BLaER1 treated with 17β-estradiol and CSF1 and Interleukin-3, amounts not matched to agents 10 nM and 100 nM (cell line): ENCODE data around the gene CASZ1.

Source experiments
- H3K27ac ChIP-seq, 11 experiments: shearing (Covaris generic); formaldehyde crosslinking; 2 replicates each; pipeline ENCODE4 v1.8.1; 2022
- H3K27me3 ChIP-seq, 11 experiments: shearing (Covaris generic); formaldehyde crosslinking; 2 replicates each; pipeline ENCODE4 v1.8.1; 2022
- H3K36me3 ChIP-seq, 11 experiments: shearing (Covaris generic); formaldehyde crosslinking; 2 replicates each; pipeline ENCODE4 v1.8.1; 2022
- H3K4me1 ChIP-seq, 10 experiments: shearing (Covaris generic); formaldehyde crosslinking; 2 replicates each; pipeline ENCODE4 v1.8.1; 2022
- H3K4me2 ChIP-seq, 11 experiments: shearing (Covaris generic); formaldehyde crosslinking; 2 replicates each; pipeline ENCODE4 v1.8.1; 2022
- H3K4me3 ChIP-seq, 10 experiments: shearing (Covaris generic); formaldehyde crosslinking; 2 replicates each; pipeline ENCODE4 v1.8.1; 2022
- H3K9ac ChIP-seq, 11 experiments: shearing (Covaris generic); formaldehyde crosslinking; 2 replicates each; pipeline ENCODE4 v1.8.1; 2022
- H3K9me3 ChIP-seq, 11 experiments: shearing (Covaris generic); formaldehyde crosslinking; replicated peaks in 1 of 11; 2 replicates each; pipeline ENCODE4 v1.8.1; 2022
- H4K20me1 ChIP-seq, 11 experiments: shearing (Covaris generic); formaldehyde crosslinking; 2 replicates each; pipeline ENCODE4 v1.8.1; 2022
- Cebpa-rat ChIP-seq, 11 experiments: shearing (Covaris generic); IDR thresholded peaks; 2 replicates each; pipeline ENCODE4 v1.8.1; 2022

CASZ1 gene

GRCh38 chr1:10716840-10717239 lies 79.6 kb downstream of the CASZ1 start:
- TF ChIP-seq Cebpa-rat (IDR thresholded peaks at IDR 0.05): no peak
- H3K4me2 ChIP-seq: peak overlapping the region in 10 of 11 experiments; percentile 9 to 73 (median 43); a peak in 14 of 22 replicates
- H3K9ac ChIP-seq: no peak overlapping the region
- H4K20me1 ChIP-seq: peaks cover 0 to 9% (median 0%) of the 10 kb centered on the region in 11 experiments; a peak in 2 of 22 replicates
- H3K27me3 ChIP-seq: no peaks in the 10 kb centered on the region; a peak in 1 of 22 replicates
- no peak overlapping the region for H3K27ac ChIP-seq
- H3K4me3 ChIP-seq: no peak overlapping the region
- no peaks in the 10 kb centered on the region for H3K36me3 ChIP-seq
- no peaks in the 10 kb centered on the region for H3K9me3 ChIP-seq
- H3K4me1 ChIP-seq: peaks cover 0 to 10% (median 7%) of the 10 kb centered on the region in 10 experiments; a peak in 15 of 20 replicates

- Histone ChIP-seq H3K9ac (no peak overlapping the region), H3K9me3 (no peaks in the 10 kb centered on the region), H3K4me3 (no peak overlapping the region), H3K4me1 (peaks cover 0 to 10% (median 7%) of the 10 kb centered on the region in 10 experiments; a peak in 15 of 20 replicates), H3K27me3 (no peaks in the 10 kb centered on the region; a peak in 1 of 22 replicates), H3K27ac (no peak overlapping the region), H4K20me1 (peaks cover 0 to 9% (median 0%) of the 10 kb centered on the region in 11 experiments; a peak in 2 of 22 replicates), H3K36me3 (no peaks in the 10 kb centered on the region), H3K4me2 (no peak overlapping the region)
- no peak for TF ChIP-seq Cebpa-rat (IDR thresholded peaks at IDR 0.05)
These were observed 81.9 kb downstream of the CASZ1 start for GRCh38 chr1:10714337-10715114.

GRCh38 chr1:10713614-10714013 lies 82.8 kb downstream of the CASZ1 start:
- Histone ChIP-seq H3K9ac (no peak overlapping the region), H3K36me3 (no peaks in the 10 kb centered on the region), H3K27ac (no peak overlapping the region), H3K4me1 (peaks cover 0 to 10% (median 7%) of the 10 kb centered on the region in 10 experiments; a peak in 15 of 20 replicates), H3K27me3 (no peaks in the 10 kb centered on the region; a peak in 1 of 22 replicates), H4K20me1 (peaks cover 0 to 8% (median 0%) of the 10 kb centered on the region in 11 experiments; a peak in 2 of 22 replicates), H3K9me3 (no peaks in the 10 kb centered on the region), H3K4me2 (no peak overlapping the region), H3K4me3 (no peak overlapping the region)
- no peak for TF ChIP-seq Cebpa-rat (IDR thresholded peaks at IDR 0.05)

DNA sequence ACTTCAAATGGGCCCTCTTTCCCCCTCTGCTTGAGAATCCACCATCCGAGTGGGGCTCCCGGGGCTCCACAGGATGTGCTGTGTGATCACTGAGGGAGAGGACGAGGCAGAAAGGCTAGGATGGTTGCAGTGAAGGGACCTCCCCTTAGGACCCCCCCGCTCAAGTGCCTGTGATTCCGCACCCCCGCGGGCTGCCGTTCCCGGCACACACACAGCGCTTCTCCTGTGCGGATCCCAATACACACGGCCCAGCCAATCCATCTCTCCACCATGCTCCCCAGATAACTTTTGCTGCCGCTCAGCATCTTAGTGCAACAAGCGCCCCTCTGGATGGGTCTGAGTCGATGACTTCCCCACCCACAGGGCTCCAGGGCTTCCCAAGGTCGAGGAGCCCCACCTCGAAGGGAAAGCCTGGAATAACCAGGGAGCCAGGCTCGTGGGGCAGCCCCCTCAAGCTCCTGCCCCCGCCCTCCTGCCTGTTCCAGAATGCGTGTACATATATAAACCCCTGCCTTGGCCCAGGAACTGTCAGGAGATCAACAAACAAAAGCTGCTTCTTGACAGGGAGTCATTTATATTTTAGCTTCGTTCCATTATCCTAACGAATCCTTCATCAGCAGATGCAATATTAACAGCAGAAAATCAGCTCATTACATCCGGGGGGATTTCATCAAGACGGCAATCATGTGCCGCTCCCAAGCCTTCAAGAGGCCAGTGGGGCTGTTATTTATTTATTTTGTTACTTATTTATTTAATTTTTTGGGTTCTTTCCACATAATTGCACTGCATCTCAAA lies 83.7 kb downstream of the CASZ1 start:
- Histone ChIP-seq H3K27ac (no peak overlapping the region), H3K36me3 (no peaks in the 10 kb centered on the region), H3K9ac (no peak overlapping the region), H3K4me1 (peaks cover 0 to 10% (median 7%) of the 10 kb centered on the region in 10 experiments; a peak in 15 of 20 replicates), H3K9me3 (no peaks in the 10 kb centered on the region), H3K4me2 (no peak overlapping the region), H4K20me1 (peaks cover 0 to 2% (median 0%) of the 10 kb centered on the region in 11 experiments; a peak in 1 of 22 replicates), H3K27me3 (no peaks in the 10 kb centered on the region; a peak in 1 of 22 replicates), H3K4me3 (no peak overlapping the region)
- no peak for TF ChIP-seq Cebpa-rat (IDR thresholded peaks at IDR 0.05)

GRCh38 chr1:10710489-10710888 lies 86.0 kb downstream of the CASZ1 start:
- H3K27ac ChIP-seq: no peak overlapping the region
- no peaks in the 10 kb centered on the region; a peak in 1 of 20 replicates for H3K4me1 ChIP-seq
- TF ChIP-seq Cebpa-rat (IDR thresholded peaks at IDR 0.05): no peak
- H3K36me3 ChIP-seq: no peaks in the 10 kb centered on the region
- no peak overlapping the region for H3K4me3 ChIP-seq
- no peak overlapping the region for H3K9ac ChIP-seq
- peaks cover 0 to 5% (median 0%) of the 10 kb centered on the region in 11 experiments; a peak in 1 of 22 replicates for H4K20me1 ChIP-seq
- no peaks in the 10 kb centered on the region for H3K9me3 ChIP-seq
- H3K4me2 ChIP-seq: no peak overlapping the region
- H3K27me3 ChIP-seq: no peaks in the 10 kb centered on the region

- Histone ChIP-seq H3K36me3 (no peaks in the 10 kb centered on the region), H3K4me1 (no peaks in the 10 kb centered on the region; a peak in 1 of 20 replicates), H3K9ac (no peak overlapping the region), H3K4me2 (no peak overlapping the region), H4K20me1 (peaks cover 0 to 7% (median 0%) of the 10 kb centered on the region in 11 experiments; a peak in 1 of 22 replicates), H3K9me3 (no peaks in the 10 kb centered on the region), H3K4me3 (no peak overlapping the region), H3K27ac (no peak overlapping the region), H3K27me3 (no peaks in the 10 kb centered on the region)
- no peak for TF ChIP-seq Cebpa-rat (IDR thresholded peaks at IDR 0.05)
These were observed 86.8 kb downstream of the CASZ1 start for GRCh38 chr1:10709646-10710045.

DNA sequence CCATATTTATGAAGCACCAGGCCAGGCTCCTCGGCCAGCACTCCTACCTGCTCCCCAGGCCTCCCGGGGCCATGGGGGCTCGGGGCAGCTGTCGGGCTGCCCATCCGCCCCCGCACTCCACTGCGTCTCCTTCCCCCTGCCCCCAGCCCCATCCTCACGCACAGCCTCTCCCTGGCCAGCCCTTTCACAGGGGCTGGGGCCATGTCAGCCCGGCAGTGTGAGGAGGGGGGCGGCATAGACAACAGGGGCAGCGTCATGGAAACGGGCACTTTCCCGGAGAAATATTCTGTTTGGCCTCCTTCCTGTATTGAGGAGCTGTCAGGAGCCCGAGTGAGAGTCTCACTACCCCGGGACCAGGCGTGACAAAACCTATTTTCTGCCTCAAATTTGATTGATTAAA lies 87.3 kb downstream of the CASZ1 start:
- no peak for TF ChIP-seq Cebpa-rat (IDR thresholded peaks at IDR 0.05)
- H3K36me3 ChIP-seq: no peaks in the 10 kb centered on the region
- H4K20me1 ChIP-seq: peaks cover 0 to 9% (median 0%) of the 10 kb centered on the region in 11 experiments; a peak in 1 of 22 replicates
- H3K4me1 ChIP-seq: no peaks in the 10 kb centered on the region; a peak in 1 of 20 replicates
- no peak overlapping the region for H3K9ac ChIP-seq
- H3K4me2 ChIP-seq: no peak overlapping the region
- no peaks in the 10 kb centered on the region for H3K9me3 ChIP-seq
- no peaks in the 10 kb centered on the region for H3K27me3 ChIP-seq
- no peak overlapping the region for H3K27ac ChIP-seq
- no peak overlapping the region for H3K4me3 ChIP-seq

GRCh38 chr1:10708757-10709156 lies 87.7 kb downstream of the CASZ1 start:
- Histone ChIP-seq H3K27me3 (no peaks in the 10 kb centered on the region), H4K20me1 (peaks cover 0 to 9% (median 0%) of the 10 kb centered on the region in 11 experiments; a peak in 1 of 22 replicates), H3K9ac (no peak overlapping the region), H3K4me1 (no peaks in the 10 kb centered on the region; a peak in 1 of 20 replicates), H3K4me3 (no peak overlapping the region), H3K9me3 (no peaks in the 10 kb centered on the region), H3K4me2 (no peak overlapping the region), H3K36me3 (no peaks in the 10 kb centered on the region), H3K27ac (no peak overlapping the region)
- TF ChIP-seq Cebpa-rat (IDR thresholded peaks at IDR 0.05): no peak

DNA sequence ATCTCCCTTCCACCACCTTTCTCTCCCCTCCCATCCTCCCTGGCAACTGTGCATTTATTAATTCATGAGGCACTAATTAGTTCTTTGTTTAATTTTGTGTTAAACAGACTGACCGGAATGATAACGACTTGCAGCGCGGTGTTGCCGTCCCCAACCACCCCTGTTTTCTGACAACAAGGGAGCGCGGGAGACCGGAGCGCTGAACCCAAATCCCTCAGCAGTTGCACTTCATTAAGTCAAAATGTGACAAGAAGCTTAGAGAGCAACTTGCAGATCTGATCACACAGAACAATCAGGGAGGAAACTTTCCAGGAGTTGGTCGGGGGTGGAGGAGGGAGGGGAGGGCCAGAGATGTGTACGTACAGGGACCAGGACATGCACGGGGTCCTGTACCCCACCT lies 89.2 kb downstream of the CASZ1 start:
- Histone ChIP-seq H3K4me2 (no peak overlapping the region), H3K9ac (no peak overlapping the region), H3K27ac (no peak overlapping the region), H3K27me3 (no peaks in the 10 kb centered on the region), H3K9me3 (no peaks in the 10 kb centered on the region), H3K36me3 (no peaks in the 10 kb centered on the region), H3K4me3 (no peak overlapping the region), H4K20me1 (peaks cover 0 to 9% (median 0%) of the 10 kb centered on the region in 11 experiments; a peak in 3 of 22 replicates), H3K4me1 (peaks cover 0 to under 1% (median 0%) of the 10 kb centered on the region in 10 experiments; a peak in 3 of 20 replicates)
- no peak for TF ChIP-seq Cebpa-rat (IDR thresholded peaks at IDR 0.05)
